GM21825 (cell line): ENCODE results near the gene KDM8.

Source experiments
- ATAC-seq: cut with Tn5 transposase; IDR thresholded peaks from one replicate; pipeline ENCODE4 v1.9.1; 2021; ENCODE audit warnings: mild to moderate bottlenecking, moderate library complexity; ENCODE audit not compliant: unreplicated experiment

KDM8 gene

DNA sequence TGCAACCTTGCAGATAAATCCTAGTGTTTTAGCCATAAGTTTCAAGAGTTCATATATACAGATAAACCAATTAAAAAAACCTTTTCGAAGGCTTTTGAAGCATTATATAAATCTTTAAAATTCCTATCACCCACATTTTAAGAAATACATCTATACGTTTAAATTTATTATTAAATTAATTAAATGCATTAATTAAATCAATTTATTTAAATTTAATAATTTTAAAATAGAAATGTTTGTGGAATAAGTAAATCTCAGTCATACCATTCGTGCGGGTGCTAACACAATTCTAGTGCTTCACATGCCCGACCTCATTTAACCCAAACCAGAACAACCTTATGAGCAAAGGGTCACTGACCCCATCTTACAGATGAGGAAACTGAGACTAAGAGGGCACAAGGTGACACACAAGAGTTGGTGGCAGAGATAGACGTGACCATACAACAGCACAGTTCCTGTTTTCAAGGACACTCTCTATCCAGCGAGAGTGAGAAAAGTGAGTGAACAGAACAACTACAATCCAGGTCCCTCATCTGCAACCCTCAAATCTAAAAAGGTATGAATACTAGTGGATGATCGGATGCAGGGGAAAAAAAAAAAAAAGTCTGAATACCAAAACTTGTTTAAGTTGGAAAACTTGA is 63.8 kb downstream of the KDM8 start:
- ATAC-seq, result no peak

DNA sequence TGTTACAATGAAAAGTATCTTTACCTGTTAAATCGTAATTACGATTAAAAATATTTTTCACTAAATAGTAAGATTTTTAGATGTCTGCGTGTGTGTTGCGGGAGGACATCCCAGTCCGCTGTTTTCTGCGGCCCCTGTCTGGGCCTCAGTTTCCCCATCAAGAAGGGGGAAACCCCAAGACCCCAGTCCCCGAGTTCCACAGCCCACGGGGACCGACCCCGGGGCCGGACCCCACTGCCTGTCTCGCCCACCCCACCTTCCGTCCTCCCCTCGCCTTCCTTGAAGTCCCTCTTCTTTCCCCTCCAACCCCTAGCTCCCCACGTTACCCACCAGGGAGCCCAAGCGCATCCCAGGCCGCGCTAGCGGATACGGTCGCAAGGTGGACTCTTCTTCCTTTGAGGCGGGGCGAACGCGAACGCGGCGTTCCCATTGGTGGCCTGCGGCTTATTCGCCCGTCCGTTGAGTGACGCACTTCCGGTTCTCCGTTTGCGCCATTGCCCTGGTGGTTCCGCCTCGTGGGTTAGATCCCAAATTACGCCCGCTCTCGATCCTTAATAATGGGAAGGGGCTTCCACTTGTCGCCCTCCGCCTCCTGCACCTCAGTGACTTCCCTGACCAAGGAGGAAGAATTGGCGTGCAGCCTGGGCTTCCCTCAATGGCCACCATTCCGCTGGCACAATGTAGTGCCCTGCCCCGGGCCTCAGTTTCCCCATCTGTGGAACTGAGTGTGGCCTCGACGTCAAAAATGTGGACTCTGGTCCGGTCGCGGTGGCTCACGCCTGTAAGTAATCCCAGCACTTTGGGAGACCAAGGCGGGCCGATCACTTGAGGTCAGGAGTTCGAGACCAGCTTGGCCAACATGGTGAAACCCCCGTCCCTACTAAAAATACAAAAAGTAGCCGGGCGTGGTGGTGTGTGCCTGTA is 65.3 kb downstream of the KDM8 start, which contains the start of gene NSMCE1:
NSMCE1 (minus strand) TSS at position 397 of the 924 bp plus-strand sequence. CDS start 11,202 bp downstream, outside the sequence.
- peak; percentile 90 for ATAC-seq

DNA sequence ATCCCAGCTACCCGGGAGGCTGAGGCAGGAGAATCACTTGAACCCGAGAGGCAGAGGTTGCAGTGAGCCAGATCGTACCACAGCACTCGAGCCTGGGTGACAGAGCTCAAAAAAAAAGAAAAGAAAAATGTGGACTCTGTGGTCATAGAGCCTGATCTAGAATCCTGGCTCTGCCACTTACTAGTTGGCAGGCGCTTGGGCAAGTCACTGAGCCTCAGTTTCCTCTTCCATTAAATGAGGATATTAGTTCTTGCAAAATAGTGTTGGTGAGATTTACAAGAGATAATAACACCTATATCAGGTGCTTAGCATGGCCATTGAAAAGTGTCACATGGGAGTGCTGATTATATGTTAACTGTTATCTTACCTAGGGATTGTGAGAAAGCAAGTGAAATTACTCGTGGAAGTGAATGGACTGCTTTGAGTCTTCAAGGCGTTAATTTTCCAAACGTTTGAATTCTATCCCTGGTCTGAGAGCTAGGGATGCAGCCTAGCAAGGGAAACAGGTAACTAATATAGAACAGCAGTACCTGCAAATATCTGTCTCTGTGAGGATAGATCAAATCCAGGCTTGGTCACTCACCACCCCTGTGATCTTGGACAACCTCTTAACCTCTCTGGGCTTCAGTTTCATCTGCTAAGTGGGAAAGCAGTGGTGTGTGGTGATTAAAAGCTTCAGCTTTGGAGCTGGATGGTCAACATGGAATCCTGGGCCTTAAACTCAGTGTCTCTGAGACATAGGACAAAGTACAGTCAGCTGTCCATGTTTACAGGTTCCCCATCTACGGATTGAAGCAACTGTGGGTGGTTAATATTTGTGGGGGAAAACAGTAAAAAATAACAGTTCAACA is 66.2 kb downstream of the KDM8 start:
- no peak for ATAC-seq

- ATAC-seq, result no peak
Measured at GRCh38 chr16:27270349-27270748, 67.0 kb downstream of the KDM8 start.
